Measurements from ENCODE around the gene METTL6.
A peak's percentile ranks its signal among the peaks of the same experiment; 100 is the strongest.
"Not testable (repeated sequence)": the region's sequence is repeated elsewhere in the genome, so short reads cannot be mapped to it uniquely, and the experiment has no call there.

The METTL6 gene

GRCh38 chr3:15427182-15427880, at the start of gene METTL6, which contains the start of gene EAF1:
Gene METTL6 (minus strand): TSS chr3:15427544. CDS start chr3:15426511, 1,033 bp downstream.
Gene EAF1 (plus strand): TSS chr3:15427598. CDS start chr3:15427780, 182 bp downstream.
- DNase-seq, result peak; percentile 74

- no peak for DNase-seq
These were observed 49.0 kb upstream of the METTL6 start for GRCh38 chr3:15476378-15476777.

GRCh38 chr3:15475161-15475560, 47.8 kb upstream of the METTL6 start:
- DNase-seq, result no peak

GRCh38 chr3:15471861-15472260, 44.5 kb upstream of the METTL6 start:
- DNase-seq, result no peak

- DNase-seq, result no peak
These were observed 43.5 kb upstream of the METTL6 start for GRCh38 chr3:15470849-15471248.

- DNase-seq, result no peak
These were observed 42.9 kb upstream of the METTL6 start for GRCh38 chr3:15470261-15470660.

- no peak for DNase-seq
These were observed 40.2 kb upstream of the METTL6 start for GRCh38 chr3:15467227-15468181.

GRCh38 chr3:15465876-15466585, 38.7 kb upstream of the METTL6 start:
- no peak for DNase-seq

GRCh38 chr3:15462451-15462850, 35.1 kb upstream of the METTL6 start:
- DNase-seq, result no peak

- DNase-seq, result no peak
These were observed 33.7 kb upstream of the METTL6 start for GRCh38 chr3:15460891-15461531.

- DNase-seq, result no peak
These were observed 31.0 kb upstream of the METTL6 start for GRCh38 chr3:15458212-15458780.

GRCh38 chr3:15456915-15457314, 29.6 kb upstream of the METTL6 start:
- not testable (repeated sequence) for DNase-seq

GRCh38 chr3:15456321-15456720, 29.0 kb upstream of the METTL6 start:
- DNase-seq, result no peak

- DNase-seq, result no peak
These were observed 28.4 kb upstream of the METTL6 start for GRCh38 chr3:15455756-15456155.

GRCh38 chr3:15454965-15455364, 27.6 kb upstream of the METTL6 start:
- no peak for DNase-seq

- DNase-seq, result no peak
These were observed 26.8 kb upstream of the METTL6 start for GRCh38 chr3:15453991-15454625.

- no peak for DNase-seq
These were observed 26.2 kb upstream of the METTL6 start for GRCh38 chr3:15453501-15453900.

- DNase-seq, result no peak
These were observed 25.6 kb upstream of the METTL6 start for GRCh38 chr3:15452961-15453360.

GRCh38 chr3:15452156-15452555, 24.8 kb upstream of the METTL6 start:
- DNase-seq, result no peak

- DNase-seq, result no peak
These were observed 24.1 kb upstream of the METTL6 start for GRCh38 chr3:15451216-15452113.
